Testis (tissue), 2 donors: ENCODE measurements around the gene CCN5.

Experiments
- POLR2A ChIP-seq: fragments of 450-650 bp; IDR thresholded peaks from one replicate; pipeline ENCODE4 v1.6.1; 2017; ENCODE audit warnings: antibody characterized with exemption, mild to moderate bottlenecking, moderate library complexity
- TF ChIP-seq, protein P1 (sequence below), 3 experiments: fragments of 450-650 bp in 2 of 3; fragments of 200-600 bp in 1 of 3; sonication (generic) in 1 of 3; IDR thresholded peaks; one replicate each; pipeline ENCODE4 v1.5.1; 2016 to 2019; ENCODE audit warnings: antibody characterized with exemption in 3 of 3, mild to moderate bottlenecking in 2 of 3, moderate library complexity in 1 of 3

DNA sequence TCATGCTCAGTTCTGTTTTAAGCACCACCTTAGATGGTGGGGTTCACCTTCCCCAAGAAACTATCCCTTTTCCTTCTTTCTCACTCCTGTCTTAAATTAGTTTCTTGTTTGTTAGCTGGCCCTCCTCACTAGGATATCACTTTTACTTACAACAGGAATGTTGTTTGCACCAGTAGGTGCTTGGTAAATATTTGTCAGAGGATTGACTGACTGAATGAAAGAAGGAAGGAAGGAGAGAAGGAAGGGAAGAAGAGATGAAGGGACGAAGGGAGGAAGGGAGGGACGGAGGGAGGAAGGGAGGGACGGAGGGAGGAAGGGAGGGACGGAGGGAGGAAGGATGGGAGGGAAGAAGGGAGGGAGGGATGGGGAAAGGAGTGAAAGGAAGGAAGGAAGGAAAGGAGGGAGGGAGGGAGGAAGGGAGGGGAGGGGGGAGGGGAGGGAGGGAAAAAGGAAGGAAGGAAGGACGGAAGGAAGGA, 30.0 kb downstream of the CCN5 start:
- TF ChIP-seq, protein P1, sequence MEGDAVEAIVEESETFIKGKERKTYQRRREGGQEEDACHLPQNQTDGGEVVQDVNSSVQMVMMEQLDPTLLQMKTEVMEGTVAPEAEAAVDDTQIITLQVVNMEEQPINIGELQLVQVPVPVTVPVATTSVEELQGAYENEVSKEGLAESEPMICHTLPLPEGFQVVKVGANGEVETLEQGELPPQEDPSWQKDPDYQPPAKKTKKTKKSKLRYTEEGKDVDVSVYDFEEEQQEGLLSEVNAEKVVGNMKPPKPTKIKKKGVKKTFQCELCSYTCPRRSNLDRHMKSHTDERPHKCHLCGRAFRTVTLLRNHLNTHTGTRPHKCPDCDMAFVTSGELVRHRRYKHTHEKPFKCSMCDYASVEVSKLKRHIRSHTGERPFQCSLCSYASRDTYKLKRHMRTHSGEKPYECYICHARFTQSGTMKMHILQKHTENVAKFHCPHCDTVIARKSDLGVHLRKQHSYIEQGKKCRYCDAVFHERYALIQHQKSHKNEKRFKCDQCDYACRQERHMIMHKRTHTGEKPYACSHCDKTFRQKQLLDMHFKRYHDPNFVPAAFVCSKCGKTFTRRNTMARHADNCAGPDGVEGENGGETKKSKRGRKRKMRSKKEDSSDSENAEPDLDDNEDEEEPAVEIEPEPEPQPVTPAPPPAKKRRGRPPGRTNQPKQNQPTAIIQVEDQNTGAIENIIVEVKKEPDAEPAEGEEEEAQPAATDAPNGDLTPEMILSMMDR (IDR thresholded peaks at IDR 0.05), result no peak
- no peak for TF ChIP-seq POLR2A
